Prostate gland (tissue), 2 donors: Measurements from ENCODE around the gene ZNF248. TPM values are rescaled to one million over a fixed set of nuclear protein-coding genes. Genes with fewer than 3 reads are reported as not detected.
"Not testable (repeated sequence)": the region's sequence is repeated elsewhere in the genome, so short reads cannot be mapped to it uniquely, and the experiment has no call there.

ENCODE experiments used
- DNase-seq: peaks from one replicate; pipeline ENCODE4 v3.0.0-alpha.2; 2019; ENCODE audit warnings: low spot score
- H3K27ac ChIP-seq, 2 donors: fragments of 200-600 bp; sonication (generic); 2 replicates each; pipeline ENCODE4 v1.5.1; 2017 to 2019
- H3K27me3 ChIP-seq: fragments of 200-600 bp; sonication (generic); replicated peaks from 2 replicates; pipeline ENCODE4 v1.5.1; 2019; ENCODE audit not compliant: insufficient read depth
- H3K36me3 ChIP-seq, 2 donors: fragments of 200-600 bp; sonication (generic); 1 replicate in 1 of 2; 2 replicates in 1 of 2; pipeline versions ENCODE4 v1.5.1 to v1.8.1; 2017 to 2019
- H3K4me1 ChIP-seq: fragments of 200-600 bp; sonication (generic); replicated peaks from 2 replicates; pipeline ENCODE4 v1.5.1; 2019
- H3K4me3 ChIP-seq, 2 donors: fragments of 200-600 bp; sonication (generic); 2 replicates each; pipeline ENCODE4 v1.5.1; 2017 to 2019
- H3K9me3 ChIP-seq: fragments of 200-600 bp; sonication (generic); 2 replicates; pipeline ENCODE4 v1.5.1; 2017
- POLR2A ChIP-seq: fragments of 450-650 bp; IDR thresholded peaks from one replicate; pipeline ENCODE4 v1.6.1; 2016; ENCODE audit warnings: antibody characterized with exemption, mild to moderate bottlenecking
- POLR2AphosphoS5 ChIP-seq: sonication (generic); formaldehyde crosslinking; IDR thresholded peaks from one replicate; pipeline ENCODE4 v1.6.1; 2017; ENCODE audit warnings: antibody characterized with exemption
- WGBS: methylation state at CpG from one replicate; pipeline ENCODE4 v1.1.5; 2018; 5-methylcytosine and 5-hydroxymethylcytosine counted together
- intact Hi-C: fragments of 100-400 bp; cut with DNase I; formaldehyde crosslinking; loops from one replicate; pipeline ENCODE4 v1.14.2; 2022
- total RNA-seq, 2 donors: library from RNA; depleted of rRNA; stranded (reverse); fragments of >200 nt; gene quantifications; one replicate each; pipeline ENCODE4 v1.1.0, GENCODE V29; 2016
- TF ChIP-seq, protein P1 (sequence below), 4 experiments: fragments of 200-600 bp in 2 of 4; fragments of 450-650 bp in 2 of 4; sonication (generic) in 2 of 4; IDR thresholded peaks; 1 replicate in 3 of 4; 2 replicates in 1 of 4; pipeline ENCODE4 v1.5.1; 2016 to 2019; ENCODE audit warnings: antibody characterized with exemption in 4 of 4, mild to moderate bottlenecking in 2 of 4, moderate library complexity in 2 of 4

The ZNF248 gene
- total RNA-seq, 2 donors from 2014 or later = 12.3 to 18.2 TPM

DNA sequence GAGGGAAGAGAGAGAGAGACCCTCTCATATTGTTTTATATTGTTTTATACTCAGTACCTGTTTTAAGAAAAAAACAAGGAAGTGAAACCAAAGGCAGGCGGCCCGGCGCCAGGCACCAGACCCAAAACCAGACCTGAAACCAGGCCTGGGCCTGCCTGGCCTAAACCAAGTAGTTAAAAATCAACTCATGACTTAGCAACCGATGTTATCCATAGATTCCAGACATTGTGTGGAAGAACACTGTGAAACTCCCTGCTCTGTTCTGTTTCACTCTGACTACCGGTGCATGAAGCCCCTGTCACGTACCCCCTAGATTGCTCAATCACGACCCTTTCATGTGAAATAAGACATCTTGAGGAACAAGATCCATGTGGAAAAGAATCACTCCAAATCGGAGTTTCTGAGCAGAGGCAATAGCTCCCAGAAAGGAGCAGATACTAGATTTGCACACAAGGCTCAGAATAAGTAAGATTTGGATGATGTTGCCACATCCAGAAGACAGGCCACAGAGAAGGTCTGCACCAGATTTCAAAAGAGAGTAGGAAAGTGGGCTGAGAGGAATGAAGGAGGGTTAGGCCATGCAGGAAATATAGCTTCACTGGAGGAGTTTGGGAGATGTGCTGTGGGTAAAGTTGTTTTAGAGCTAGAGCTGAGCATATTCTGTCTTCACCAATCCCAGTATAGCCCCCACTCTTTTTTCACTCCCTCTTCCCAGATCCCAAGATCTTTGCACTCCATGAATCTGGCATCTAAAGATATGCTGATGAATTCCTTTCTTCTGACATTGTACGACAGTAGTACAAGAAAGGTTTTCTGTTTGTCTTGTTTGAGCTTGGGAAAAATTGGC is 8.8 kb upstream of the ZNF248 start:
- no peak for DNase-seq
- 44% methylated on average over 9 of the region's 9 CpGs for WGBS
- TF ChIP-seq POLR2A (no peak), POLR2AphosphoS5 (no peak)
- TF ChIP-seq, protein P1, sequence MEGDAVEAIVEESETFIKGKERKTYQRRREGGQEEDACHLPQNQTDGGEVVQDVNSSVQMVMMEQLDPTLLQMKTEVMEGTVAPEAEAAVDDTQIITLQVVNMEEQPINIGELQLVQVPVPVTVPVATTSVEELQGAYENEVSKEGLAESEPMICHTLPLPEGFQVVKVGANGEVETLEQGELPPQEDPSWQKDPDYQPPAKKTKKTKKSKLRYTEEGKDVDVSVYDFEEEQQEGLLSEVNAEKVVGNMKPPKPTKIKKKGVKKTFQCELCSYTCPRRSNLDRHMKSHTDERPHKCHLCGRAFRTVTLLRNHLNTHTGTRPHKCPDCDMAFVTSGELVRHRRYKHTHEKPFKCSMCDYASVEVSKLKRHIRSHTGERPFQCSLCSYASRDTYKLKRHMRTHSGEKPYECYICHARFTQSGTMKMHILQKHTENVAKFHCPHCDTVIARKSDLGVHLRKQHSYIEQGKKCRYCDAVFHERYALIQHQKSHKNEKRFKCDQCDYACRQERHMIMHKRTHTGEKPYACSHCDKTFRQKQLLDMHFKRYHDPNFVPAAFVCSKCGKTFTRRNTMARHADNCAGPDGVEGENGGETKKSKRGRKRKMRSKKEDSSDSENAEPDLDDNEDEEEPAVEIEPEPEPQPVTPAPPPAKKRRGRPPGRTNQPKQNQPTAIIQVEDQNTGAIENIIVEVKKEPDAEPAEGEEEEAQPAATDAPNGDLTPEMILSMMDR (IDR thresholded peaks at IDR 0.05) = no peak
- Histone ChIP-seq H3K4me1 (no peaks in the 10 kb centered on the region), H3K9me3 (no peaks in the 10 kb centered on the region), H3K27ac (no peak overlapping the region), H3K36me3 (no peaks in the 10 kb centered on the region), H3K4me3 (no peak overlapping the region), H3K27me3 (no peaks in the 10 kb centered on the region)
- intact Hi-C loops = loop anchor here (10.0 kb wide), 1 partner anchor 229 kb away; the partner anchor contains the start of gene ZNF37A

DNA sequence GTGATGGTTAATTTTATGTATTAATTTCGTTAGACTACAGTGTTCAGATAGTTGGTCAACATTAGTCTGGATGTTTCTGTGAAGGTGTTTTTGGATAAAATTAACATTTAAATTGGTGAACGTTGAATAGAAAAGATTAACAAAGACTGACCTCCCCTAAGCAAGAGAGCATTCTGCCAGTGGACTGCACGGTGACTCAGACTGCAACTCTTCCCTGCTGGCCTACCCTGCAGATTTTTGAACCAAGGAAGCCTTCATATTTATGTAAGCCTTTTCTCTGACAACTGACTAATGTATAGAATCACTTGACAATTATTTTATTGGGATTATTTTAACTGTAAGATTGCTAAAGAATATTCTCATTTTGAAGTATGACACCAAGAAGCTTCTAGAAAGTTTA is 7.9 kb upstream of the ZNF248 start:
- Histone ChIP-seq H3K4me1 (no peaks in the 10 kb centered on the region), H3K27ac (no peak overlapping the region), H3K4me3 (no peak overlapping the region), H3K9me3 (no peaks in the 10 kb centered on the region), H3K36me3 (no peaks in the 10 kb centered on the region), H3K27me3 (no peaks in the 10 kb centered on the region)
- no peak for TF ChIP-seq POLR2AphosphoS5
- no peak for TF ChIP-seq POLR2A
- TF ChIP-seq, protein P1 (IDR thresholded peaks at IDR 0.05) = no peak
- no peak for DNase-seq
- WGBS = 75% methylated on average over 3 of the region's 3 CpGs
- intact Hi-C loops = loop anchor here (10.0 kb wide), 1 partner anchor 230 kb away; the partner anchor contains the start of gene ZNF37A

DNA sequence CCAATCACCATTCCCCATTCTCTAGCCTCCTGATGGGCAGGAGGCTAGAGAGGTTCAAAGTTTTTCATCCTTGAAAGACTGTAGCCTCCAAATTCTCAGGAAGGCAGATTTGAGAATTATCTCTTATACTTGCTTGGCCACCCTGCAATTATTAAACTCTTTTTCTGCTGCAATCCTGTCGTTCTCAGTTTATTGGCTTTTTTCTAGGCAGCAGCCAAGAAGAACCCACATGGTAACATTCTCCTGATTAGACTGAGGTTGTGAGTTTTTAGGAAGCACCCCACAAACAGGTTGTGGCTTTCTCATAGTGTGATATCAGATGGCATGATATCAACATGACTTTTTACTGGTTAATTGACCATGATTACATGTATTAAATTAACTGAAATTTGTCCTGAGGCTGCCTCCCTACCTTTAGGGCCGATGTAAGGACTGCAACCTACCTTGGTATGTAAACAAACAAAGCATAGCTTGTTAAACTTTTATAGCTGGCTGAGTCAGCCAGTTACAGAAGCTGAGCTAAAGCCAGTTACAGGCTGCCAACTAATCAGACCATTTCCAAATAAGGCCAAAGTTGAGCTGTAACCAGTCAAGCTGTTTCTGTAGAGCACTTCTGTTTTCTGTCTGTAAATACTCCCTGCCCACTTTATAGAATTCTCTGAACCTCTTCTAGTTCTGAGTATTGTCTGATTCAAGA is 3.2 kb upstream of the ZNF248 start:
- 9% methylated on average over 2 of the region's 2 CpGs for WGBS
- DNase-seq = peak; percentile 66
- H3K36me3 ChIP-seq = no peaks in the 10 kb centered on the region
- H3K4me3 ChIP-seq = no peak overlapping the region
- intact Hi-C loops = loop anchor here (10.0 kb wide), 1 partner anchor 234 kb away; the partner anchor contains the start of gene ZNF37A
- no peaks in the 10 kb centered on the region for H3K9me3 ChIP-seq
- no peaks in the 10 kb centered on the region for H3K4me1 ChIP-seq
- peak overlapping the region; percentile 72 to 79 for H3K27ac ChIP-seq
- H3K27me3 ChIP-seq = no peaks in the 10 kb centered on the region
- TF ChIP-seq, protein P1 (IDR thresholded peaks at IDR 0.05) = no peak
- TF ChIP-seq POLR2AphosphoS5 (peak; percentile 90), POLR2A (no peak)

DNA sequence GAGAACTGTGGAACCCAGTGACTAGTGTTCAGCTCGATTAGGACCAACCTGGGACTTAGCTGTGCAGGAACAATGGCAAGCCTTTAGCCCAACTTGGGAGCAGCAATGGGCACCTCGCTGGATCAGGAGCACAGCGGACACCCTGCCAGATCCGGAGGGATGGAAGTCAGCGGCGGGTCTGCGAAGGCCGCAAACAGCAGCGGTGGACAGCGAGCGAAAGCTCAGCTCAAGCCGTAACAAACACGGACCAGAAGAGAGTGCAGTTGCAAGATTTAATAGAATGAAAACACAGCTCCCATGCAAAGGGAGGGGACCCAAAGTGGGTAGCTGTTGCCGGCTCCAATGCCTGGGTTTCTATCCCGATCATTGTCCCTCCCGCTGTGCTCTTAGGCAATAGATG is 1.9 kb upstream of the ZNF248 start:
- 97% methylated on average over 16 of the region's 16 CpGs for WGBS
- H3K4me1 ChIP-seq, H3K36me3 ChIP-seq, H3K4me3 ChIP-seq, DNase-seq, H3K27me3 ChIP-seq, intact Hi-C loops, H3K9me3 ChIP-seq: not testable (repeated sequence)
- peak overlapping the region in 1 of 2 donors; percentile 100 for H3K27ac ChIP-seq

DNA sequence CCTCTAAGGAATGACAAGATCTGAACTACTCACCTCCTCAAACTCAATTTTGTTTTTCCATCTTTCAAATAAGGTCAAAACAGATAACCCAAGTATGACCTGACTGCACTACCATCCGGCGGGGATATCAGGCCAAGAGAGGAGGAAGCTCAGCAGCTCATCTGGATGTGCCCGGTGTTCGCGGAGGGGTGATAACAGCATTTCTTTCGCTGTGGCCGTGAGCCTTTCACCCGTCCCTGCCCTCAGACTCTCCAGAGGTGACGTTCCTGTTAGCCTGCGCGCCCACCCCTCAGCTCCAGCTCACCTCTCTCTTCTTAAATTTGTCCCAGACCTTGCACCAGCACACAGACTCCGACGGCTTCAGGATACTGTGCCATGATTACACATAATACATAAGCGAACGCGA is 526 bp downstream of the ZNF248 start:
- Histone ChIP-seq H3K9me3 (no peaks in the 10 kb centered on the region), H3K27ac (peak overlapping the region; percentile 100), H3K4me1 (no peaks in the 10 kb centered on the region), H3K4me3 (peak overlapping the region; percentile 83 to 96), H3K27me3 (no peaks in the 10 kb centered on the region), H3K36me3 (no peaks in the 10 kb centered on the region)
- TF ChIP-seq POLR2AphosphoS5 = no peak
- TF ChIP-seq, protein P1 (IDR thresholded peaks at IDR 0.05) = no peak
- no peak for TF ChIP-seq POLR2A
- intact Hi-C loops = loop anchor here (1.0 to 2.0 kb wide), 2 partner anchors 120 to 153 kb away; partner anchors contain the start of genes ZNF25 and ZNF33A
- under 1% methylated on average over 16 of the region's 16 CpGs for WGBS
- peak; percentile 20 for DNase-seq
